NCI-H146 (cell line): ENCODE measurements around the gene KRT83.
"Not testable (repeated sequence)": the region's sequence is repeated elsewhere in the genome, so short reads cannot be mapped to it uniquely, and the experiment has no call there.

Experiments used
- DNase-seq: peaks from one replicate; lab custom pipeline; 2025; lab: John Stamatoyannopoulos, UW

Gene KRT83

GRCh38 chr12:52308806-52309425, 12.3 kb downstream of the KRT83 start:
- DNase-seq: no peak

DNA sequence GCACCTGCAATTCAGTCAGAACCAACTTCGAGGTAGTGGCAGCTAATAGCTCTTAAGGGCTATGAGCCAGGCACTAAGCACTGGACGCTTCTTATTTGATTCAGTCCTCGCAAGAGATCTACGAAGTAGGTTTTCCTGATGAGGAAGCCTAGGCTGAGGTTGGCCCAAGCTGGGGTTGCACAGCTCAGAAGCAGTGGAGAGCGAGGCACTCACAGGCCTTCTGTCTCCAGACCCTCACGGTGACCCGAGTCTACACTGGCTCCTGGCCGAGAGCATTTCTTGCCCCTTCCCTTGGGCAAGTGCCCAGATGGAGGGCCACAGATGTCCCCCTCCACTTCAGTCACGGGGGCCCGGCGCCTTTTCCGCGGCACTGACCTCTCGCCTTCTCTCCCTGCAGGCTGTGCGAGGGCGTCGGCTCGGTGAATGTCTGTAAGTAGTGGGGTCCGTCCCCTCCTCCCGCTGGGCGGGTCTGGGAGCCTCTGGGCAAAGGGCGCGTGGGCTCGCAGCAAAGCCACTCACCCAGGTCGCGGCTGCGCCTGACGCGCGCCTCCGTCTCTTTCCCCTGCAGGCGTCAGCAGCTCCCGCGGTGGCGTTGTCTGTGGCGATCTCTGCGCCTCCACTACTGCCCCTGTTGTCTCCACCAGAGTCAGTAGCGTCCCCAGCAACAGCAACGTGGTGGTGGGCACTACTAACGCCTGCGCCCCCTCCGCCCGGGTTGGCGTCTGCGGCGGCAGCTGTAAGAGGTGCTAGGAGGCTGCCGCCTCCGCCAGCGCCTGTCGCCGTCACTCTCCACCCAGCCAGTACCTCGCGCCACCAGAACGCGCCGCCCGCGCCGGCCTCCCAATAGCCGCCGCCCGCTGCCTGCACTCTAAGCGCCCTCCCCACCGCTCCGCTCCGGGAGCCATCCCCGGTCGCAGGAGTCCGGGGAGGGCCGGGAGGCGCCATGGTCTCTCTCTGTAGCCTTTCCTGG, 13.1 kb downstream of the KRT83 start:
- DNase-seq: peak; percentile 80

GRCh38 chr12:52306731-52307130, 14.5 kb downstream of the KRT83 start:
- no peak for DNase-seq

DNA sequence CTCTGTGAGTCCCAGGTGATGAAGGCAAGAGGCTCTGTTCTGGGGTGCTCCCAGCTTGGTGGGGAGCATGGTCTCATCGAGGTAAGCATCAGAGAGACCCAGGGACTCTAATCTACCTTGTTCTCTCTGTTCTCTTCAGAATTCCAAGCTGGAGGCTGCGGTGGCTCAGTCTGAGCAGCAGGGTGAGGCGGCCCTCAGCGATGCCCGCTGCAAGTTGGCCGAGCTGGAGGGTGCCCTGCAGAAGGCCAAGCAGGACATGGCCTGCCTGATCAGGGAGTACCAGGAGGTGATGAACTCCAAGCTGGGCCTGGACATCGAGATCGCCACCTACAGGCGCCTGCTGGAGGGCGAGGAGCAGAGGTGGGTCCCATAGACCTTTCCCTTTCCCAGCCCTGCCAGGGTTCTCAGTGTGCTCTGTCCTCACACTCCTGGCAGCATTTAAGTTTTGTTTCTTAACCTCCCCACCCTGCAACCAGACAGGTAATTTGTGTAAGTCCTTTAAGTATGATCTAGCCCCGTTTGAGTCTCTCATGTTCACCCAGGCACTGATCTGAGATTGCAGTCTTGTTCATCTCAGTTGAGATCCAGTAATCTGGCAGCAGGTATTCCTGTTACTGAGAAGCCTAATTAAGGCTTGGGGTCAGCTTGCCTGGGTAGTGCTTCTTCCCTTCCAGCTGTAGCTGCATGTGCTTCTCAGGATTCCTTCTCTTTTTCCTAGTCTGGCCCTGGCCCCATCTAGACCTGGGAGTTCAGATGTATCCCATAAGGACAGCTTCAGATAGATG, 15.1 kb downstream of the KRT83 start:
- DNase-seq: no peak

GRCh38 chr12:52304941-52305411, 16.2 kb downstream of the KRT83 start:
- DNase-seq: not testable (repeated sequence)

DNA sequence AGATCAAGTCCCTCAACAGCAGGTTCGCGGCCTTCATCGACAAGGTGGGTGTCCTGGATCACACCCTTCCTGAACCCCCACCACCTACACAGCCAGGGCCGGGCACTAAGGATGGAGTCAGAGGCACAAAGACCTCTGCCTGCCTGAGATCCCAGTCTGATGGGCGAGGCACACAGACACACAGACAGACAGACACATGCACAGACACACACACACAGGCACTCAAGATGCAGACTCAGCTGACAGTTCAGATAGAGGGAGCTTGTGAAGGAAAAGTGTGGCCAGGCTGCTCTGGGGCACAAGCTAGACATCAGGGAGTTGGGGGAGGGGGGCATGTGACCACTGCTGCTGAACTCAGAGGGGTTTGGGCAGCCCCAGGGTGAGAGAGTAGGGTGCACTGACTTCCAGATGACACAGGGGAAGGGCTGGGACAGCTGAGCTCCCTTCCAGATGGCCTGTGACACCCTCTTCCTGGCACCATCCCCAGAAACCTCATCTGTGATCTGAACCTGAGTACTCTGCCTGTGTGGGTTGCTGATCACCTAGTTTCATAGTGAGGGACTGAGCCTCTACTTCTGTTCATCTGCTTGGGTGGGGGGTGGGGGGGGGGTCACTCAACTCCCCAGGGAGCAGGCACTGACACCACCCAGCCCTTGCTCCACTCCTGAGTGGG, 18.8 kb downstream of the KRT83 start:
- not testable (repeated sequence) for DNase-seq

DNA sequence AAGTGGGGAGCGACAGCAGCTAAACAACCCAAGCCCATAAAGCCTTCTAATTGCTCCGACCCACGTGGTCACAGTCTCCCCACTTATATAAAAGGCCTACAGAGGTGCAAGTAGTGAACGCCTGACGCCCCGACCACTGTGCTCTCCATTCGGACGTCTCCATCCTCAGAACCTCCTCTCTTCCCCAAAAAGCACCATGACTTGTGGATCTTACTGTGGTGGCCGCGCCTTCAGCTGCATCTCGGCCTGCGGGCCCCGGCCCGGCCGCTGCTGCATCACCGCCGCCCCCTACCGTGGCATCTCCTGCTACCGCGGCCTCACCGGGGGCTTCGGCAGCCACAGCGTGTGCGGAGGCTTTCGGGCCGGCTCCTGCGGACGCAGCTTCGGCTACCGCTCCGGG, 19.5 kb downstream of the KRT83 start:
- not testable (repeated sequence) for DNase-seq

DNA sequence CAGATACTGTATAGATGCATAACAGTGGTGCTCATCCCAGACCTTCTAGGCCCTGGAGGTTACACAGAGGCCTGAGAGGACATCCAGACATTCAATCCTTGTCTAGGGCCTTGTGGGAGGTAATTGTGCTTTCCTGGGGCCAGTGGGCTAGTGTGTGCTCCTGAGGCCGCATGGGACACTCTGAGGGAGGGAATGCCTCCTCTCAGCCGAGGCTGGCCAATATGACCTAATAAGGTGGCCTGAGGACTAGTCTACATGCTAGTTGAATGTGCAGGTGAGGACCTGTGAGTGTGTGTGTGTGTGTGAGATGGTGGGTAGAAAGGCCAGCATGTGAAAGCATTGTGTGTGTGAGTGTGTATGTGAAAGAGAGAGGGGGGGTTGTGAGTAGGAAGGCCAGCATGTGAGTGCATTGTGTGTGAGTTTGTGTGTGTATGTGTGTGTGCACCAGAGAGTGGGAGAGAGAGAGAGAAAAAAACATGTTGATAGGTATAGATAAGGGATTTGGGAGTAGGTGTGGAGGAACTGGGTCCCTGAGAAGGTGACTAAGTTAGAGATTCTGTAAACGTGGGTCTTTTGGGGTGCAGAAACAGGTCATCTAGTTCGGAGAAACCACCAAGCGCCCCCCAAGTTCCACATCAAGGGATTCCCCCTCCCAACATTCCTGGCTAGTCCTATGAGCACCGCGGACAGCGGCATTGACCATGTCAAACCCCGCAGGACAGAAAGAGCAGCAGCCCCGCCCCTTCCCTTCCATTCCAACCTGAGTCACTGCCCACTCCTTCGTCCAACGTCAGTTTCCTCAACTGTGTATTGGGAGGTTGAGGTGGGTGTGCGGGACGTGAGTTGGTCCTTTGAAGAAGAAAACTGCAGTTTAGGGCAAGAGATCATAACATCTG, 20.2 kb downstream of the KRT83 start:
- DNase-seq: no peak

- no peak for DNase-seq
These were observed 22.5 kb downstream of the KRT83 start for GRCh38 chr12:52298677-52299190.

DNA sequence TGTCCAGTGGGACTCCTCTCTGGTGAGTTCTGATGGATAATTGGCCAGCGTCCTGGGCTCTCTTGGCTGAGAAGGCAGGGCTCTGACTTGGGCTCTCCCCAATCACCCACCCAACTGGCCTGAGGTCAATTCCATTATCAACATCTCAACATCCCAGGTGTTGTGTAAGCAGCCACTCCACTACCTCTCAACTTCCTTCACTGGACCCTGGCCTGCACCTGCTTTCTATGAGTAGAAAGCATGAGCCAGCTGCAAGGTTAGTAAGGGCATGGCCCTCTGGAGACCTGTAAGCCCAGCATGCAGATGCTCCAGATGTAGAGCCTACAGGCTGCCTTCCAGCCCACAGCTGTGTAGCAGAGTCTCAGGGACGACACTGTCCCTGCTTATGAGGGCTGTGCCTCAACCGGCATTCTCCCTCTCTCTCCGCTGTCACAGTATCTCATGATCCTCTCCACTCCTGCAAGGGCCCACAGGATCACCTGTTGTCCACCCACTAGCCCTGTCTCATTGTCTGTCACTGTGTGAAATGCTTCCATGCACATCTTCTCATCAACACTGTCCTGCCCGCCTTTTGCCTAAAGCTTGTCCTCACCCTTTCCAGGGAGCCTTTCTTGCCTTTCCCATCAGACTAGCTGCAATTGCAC, 24.5 kb downstream of the KRT83 start:
- no peak for DNase-seq

DNA sequence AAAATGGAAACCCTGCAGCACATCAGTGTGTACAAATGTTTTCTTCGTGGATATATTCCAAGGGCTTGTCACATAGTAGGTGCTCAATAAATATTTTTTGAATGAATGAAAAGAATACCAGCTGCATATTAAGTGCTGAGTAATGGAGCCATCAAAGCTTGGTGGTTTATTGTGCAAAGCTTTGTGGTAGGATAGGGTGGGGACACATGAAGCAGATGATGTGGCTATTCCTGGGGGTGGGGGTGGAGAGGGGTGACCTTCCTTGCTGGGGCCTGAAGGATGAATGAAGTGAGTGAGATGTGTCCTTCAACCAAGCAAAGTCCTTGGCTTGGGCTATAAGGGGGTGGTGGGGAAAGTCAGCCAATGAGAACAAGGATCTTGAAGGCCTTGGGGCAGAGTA, 25.5 kb downstream of the KRT83 start:
- no peak for DNase-seq

- DNase-seq: no peak
These were observed 26.4 kb downstream of the KRT83 start for GRCh38 chr12:52294803-52295202.

DNA sequence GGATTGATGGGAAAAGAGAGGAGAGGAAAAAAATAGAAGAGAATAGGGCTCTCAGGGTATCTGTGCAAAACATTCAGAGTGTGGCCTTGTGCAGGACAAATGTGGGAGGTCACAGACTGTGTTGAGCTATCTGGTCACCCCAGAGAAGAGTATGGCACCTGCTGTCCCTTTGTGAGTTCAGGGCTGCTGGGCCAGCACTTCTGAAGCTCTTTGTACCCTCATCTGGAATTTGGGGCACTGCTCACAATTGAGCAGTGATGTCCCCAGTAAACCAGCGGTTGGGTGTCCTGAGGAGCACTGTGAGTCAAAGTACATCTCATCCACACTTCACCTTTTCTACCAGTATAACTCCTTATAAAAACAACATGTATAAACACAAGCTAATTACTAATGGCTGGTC, 27.3 kb downstream of the KRT83 start:
- no peak for DNase-seq

- no peak for DNase-seq
These were observed 29.8 kb downstream of the KRT83 start, which contains the start of gene KRT81 for GRCh38 chr12:52291267-52291935. Gene KRT81 (minus strand): TSS chr12:52291534. CDS start chr12:52291465, 69 bp downstream.

- not testable (repeated sequence) for DNase-seq
These were observed 30.6 kb downstream of the KRT83 start for GRCh38 chr12:52290483-52291134.

- DNase-seq: not testable (repeated sequence)
These were observed 33.1 kb downstream of the KRT83 start for GRCh38 chr12:52287816-52288805.
